ENCODE data around the gene RILPL1. TPM values are rescaled to one million over a fixed set of nuclear protein-coding genes. Genes with fewer than 3 reads are reported as not detected.
A peak's percentile ranks its signal among the peaks of the same experiment; 100 is the strongest.

The RILPL1 gene
- total and polyA plus RNA-seq, 10 of the 15 experiments (the other 5 are each of a cell fraction or from before 2014, with no cell fraction given), result 0.05 to 0.61 (median 0.25) TPM

- DNase-seq (ENCODE audit: low read depth, low spot score) (no peak), ATAC-seq (no peak), FAIRE-seq (no peak)
- POLR2A ChIA-PET, result interaction anchor here (2.7 kb wide), 1 partner anchor 30 kb away, joined by 27 read pairs; the partner anchor contains the start of gene SNRNP35
- intact Hi-C loops (cut with micrococcal nuclease; ENCODE audit: unreplicated experiment) (no loop called here), in situ Hi-C loops (cut with MboI) (loop anchor here (25.0 kb wide), 1 partner anchor 1484 kb away; the partner anchor contains the start of gene UBC)
- TSS peak; percentile 47 for BruUV-seq (replicated peaks)
- Histone ChIP-seq H3K79me2 (ENCODE audit: control insufficient read depth, insufficient read depth, low read length) (peaks cover 64% of the 10 kb centered on the region), H3K9ac (ENCODE audit: control insufficient read depth, insufficient read depth, low read length) (no peak overlapping the region), H3K4me2 (ENCODE audit: control insufficient read depth, insufficient read depth) (peak overlapping the region; percentile 94), H4K20me1 (ENCODE audit: control insufficient read depth, insufficient read depth) (no peaks in the 10 kb centered on the region), H2AFZ (ENCODE audit: control insufficient read depth, low read depth, low read length) (no peak overlapping the region), H3K36me3 (ENCODE audit: control insufficient read depth in 2 of 2, insufficient read depth in 2 of 2, low read length in 1 of 2) (peaks cover 3 to 26% of the 10 kb centered on the region in 2 experiments), H3K4me3 (peak overlapping the region; percentile 46; the same call in 1 of the 2 replicates), H3K4me1 (ENCODE audit: control insufficient read depth, insufficient read depth, low read length) (peaks cover 35% of the 10 kb centered on the region), H3K27me3 (replicated peaks in 1 of 2; ENCODE audit: control insufficient read depth in 2 of 2, insufficient read depth in 2 of 2, low read length in 1 of 2) (no peaks in the 10 kb centered on the region), H3K27ac (ENCODE audit: control insufficient read depth, insufficient read depth) (peak overlapping the region; percentile 66), H3K9me3 (replicated peaks; ENCODE audit: control insufficient read depth, insufficient read depth, low read length) (peaks cover 4% of the 10 kb centered on the region; the same call in 2 of the 3 replicates)
- 99% methylated on average over 6 of the region's 6 CpGs for WGBS (ENCODE audit: insufficient coverage, insufficient replicate concordance, low lambda C conversion rate, missing lambda C conversion rate)
- CTCF ChIA-PET, result interaction anchor here (1.0 to 1.3 kb wide), 2 partner anchors 32 to 45 kb away, joined by 3 to 6 read pairs; partner anchors contain the start of gene KMT5A
- RAD21 ChIA-PET (ENCODE audit: unreplicated experiment), result interaction anchor here (0.8 to 2.1 kb wide), 5 partner anchors 8 to 63 kb away, joined by 3 to 22 read pairs (median 14); partner anchors contain the start of genes RILPL2 and SBNO1
- SMC1A ChIA-PET (ENCODE audit: uncharacterized antibody, unreplicated experiment), result interaction anchor here (0.8 to 6.2 kb wide), 9 partner anchors 13 to 63 kb away, joined by 3 to 44 read pairs (median 5); partner anchors contain the start of genes KMT5A and SNRNP35
- TF ChIP-seq GATAD2B (conservative IDR thresholded peaks at IDR 0.05; ENCODE audit: low read depth), result no peak
- no peak for TF ChIP-seq TCF3 (IDR thresholded peaks at IDR 0.05; ENCODE audit: borderline replicate concordance, insufficient read depth, low read depth, low read length)
- TF ChIP-seq DPF2 (IDR thresholded peaks at IDR 0.05), result no peak
- no peak for TF ChIP-seq TAF1 (IDR thresholded peaks at IDR 0.05; ENCODE audit: borderline replicate concordance, low read depth, low read length)
These were observed 104.9 kb downstream of the RILPL1 start for GRCh38 chr12:123428591-123428990.

Data from GM12878 (cell line).